HEK293 (cell line): ENCODE results near the gene ATP10A.

ENCODE experiments used
- CTCF ChIA-PET: fragments of 350-600 bp; formaldehyde crosslinking; extraction: SDS; loops from one replicate; lab custom pipeline; 2021; ENCODE audit warnings: antibody characterized with exemption; lab: Yijun Ruan, JAX
- POLR2A ChIA-PET: fragments of 300-600 bp; formaldehyde crosslinking; extraction: SDS; loops from one replicate; lab custom pipeline; 2020; ENCODE audit warnings: antibody characterized with exemption, inconsistent platforms; lab: Yijun Ruan, JAX
- H3K27ac ChIP-seq: fragments of 200-500 bp; sonication (Bioruptor generic); 2 replicates; pipeline ENCODE4 v1.5.1; 2014; ENCODE audit warnings: low read depth, low read length, control low read depth, inconsistent platforms; ENCODE audit errors: extremely low read depth
- H3K36me3 ChIP-seq, 2 experiments: fragments of 200-500 bp in 1 of 2; sonication (Bioruptor generic) in 1 of 2; 1 replicate in 1 of 2; 2 replicates in 1 of 2; pipeline ENCODE4 v1.5.1; 2014 to 2017; ENCODE audit warnings: inconsistent platforms in 2 of 2, low read length in 2 of 2; ENCODE audit not compliant: control insufficient read depth in 2 of 2, insufficient read depth in 1 of 2
- H3K4me1 ChIP-seq: fragments of 200-500 bp; sonication (Bioruptor generic); 2 replicates; pipeline ENCODE4 v1.5.1; 2014; ENCODE audit warnings: mild to moderate bottlenecking, low read length, inconsistent platforms; ENCODE audit not compliant: control insufficient read depth, insufficient read depth
- H3K4me3 ChIP-seq: 2 replicates; pipeline ENCODE4 v1.5.1; 2011; ENCODE audit warnings: low read depth, mild to moderate bottlenecking, control low read depth, low read length, moderate library complexity
- H3K9me3 ChIP-seq: fragments of 200-500 bp; sonication (Bioruptor generic); 2 replicates; pipeline ENCODE4 v1.5.1; 2014; ENCODE audit warnings: low read depth, low read length, inconsistent platforms; ENCODE audit not compliant: control insufficient read depth, insufficient read depth
- ZBTB6 ChIP-seq: fragments of 450-650 bp; formaldehyde crosslinking; IDR thresholded peaks from 2 replicates; pipeline ENCODE4 v1.5.1; 2017; ENCODE audit warnings: missing biosample characterization, missing genetic modification characterization
- ZBTB8A ChIP-seq: fragments of 450-650 bp; formaldehyde crosslinking; IDR thresholded peaks from 2 replicates; pipeline ENCODE4 v1.5.1; 2016; ENCODE audit warnings: missing biosample characterization, missing genetic modification characterization
- ZFHX2 ChIP-seq: fragments of 450-650 bp; formaldehyde crosslinking; conservative IDR thresholded peaks from 2 replicates; pipeline ENCODE4 v1.5.1; 2016; ENCODE audit warnings: missing biosample characterization, missing genetic modification characterization
- ZFP69B ChIP-seq: fragments of 450-650 bp; formaldehyde crosslinking; IDR thresholded peaks from 2 replicates; pipeline ENCODE4 v1.5.1; 2016; ENCODE audit warnings: missing biosample characterization, missing genetic modification characterization
- ZIC2 ChIP-seq: fragments of 450-650 bp; formaldehyde crosslinking; IDR thresholded peaks from 2 replicates; pipeline ENCODE4 v1.5.1; 2016; ENCODE audit warnings: missing biosample characterization, missing genetic modification characterization
- ZNF169 ChIP-seq: fragments of 450-650 bp; formaldehyde crosslinking; IDR thresholded peaks from 2 replicates; pipeline ENCODE4 v1.5.1; 2016; ENCODE audit warnings: missing biosample characterization, missing genetic modification characterization
- ZNF394 ChIP-seq: fragments of 450-650 bp; formaldehyde crosslinking; IDR thresholded peaks from 2 replicates; pipeline ENCODE4 v1.5.1; 2016; ENCODE audit warnings: missing biosample characterization, missing genetic modification characterization, mild to moderate bottlenecking, moderate library complexity, borderline replicate concordance
- ZNF707 ChIP-seq: fragments of 450-650 bp; formaldehyde crosslinking; IDR thresholded peaks from 2 replicates; pipeline ENCODE4 v1.5.1; 2016; ENCODE audit warnings: missing biosample characterization, missing genetic modification characterization
- ZNF830 ChIP-seq: fragments of 450-650 bp; IDR thresholded peaks from 2 replicates; pipeline ENCODE4 v1.5.0; 2018; ENCODE audit warnings: missing biosample characterization, missing genetic modification characterization, low read depth, mild to moderate bottlenecking, moderate library complexity
- TF ChIP-seq, protein P1 (sequence below): fragments of 450-650 bp; formaldehyde crosslinking; IDR thresholded peaks from 2 replicates; pipeline ENCODE4; 2016; ENCODE audit warnings: missing biosample characterization, missing genetic modification characterization
- TF ChIP-seq, protein P2 (sequence below): fragments of 450-650 bp; formaldehyde crosslinking; IDR thresholded peaks from 2 replicates; pipeline ENCODE4 v1.5.1; 2016; ENCODE audit warnings: missing biosample characterization, missing genetic modification characterization, borderline replicate concordance
- TF ChIP-seq, protein P3 (sequence below): fragments of 450-650 bp; formaldehyde crosslinking; IDR thresholded peaks from 2 replicates; pipeline ENCODE4 v1.5.1; 2017; ENCODE audit warnings: missing biosample characterization, missing genetic modification characterization

Gene ATP10A

GRCh38 chr15:25899870-25900269 is 36.7 kb upstream of the ATP10A start:
- TF ChIP-seq, protein P1, sequence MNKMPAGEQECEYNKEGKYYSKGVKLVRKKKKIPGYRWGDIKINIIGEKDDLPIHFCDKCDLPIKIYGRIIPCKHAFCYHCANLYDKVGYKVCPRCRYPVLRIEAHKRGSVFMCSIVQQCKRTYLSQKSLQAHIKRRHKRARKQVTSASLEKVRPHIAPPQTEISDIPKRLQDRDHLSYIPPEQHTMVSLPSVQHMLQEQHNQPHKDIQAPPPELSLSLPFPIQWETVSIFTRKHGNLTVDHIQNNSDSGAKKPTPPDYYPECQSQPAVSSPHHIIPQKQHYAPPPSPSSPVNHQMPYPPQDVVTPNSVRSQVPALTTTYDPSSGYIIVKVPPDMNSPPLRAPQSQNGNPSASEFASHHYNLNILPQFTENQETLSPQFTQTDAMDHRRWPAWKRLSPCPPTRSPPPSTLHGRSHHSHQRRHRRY (tag by site-specific recombination): no peak
- ChIA-PET CTCF (interaction anchor here (1.3 kb wide), 1 partner anchor 116 kb away, joined by 3 read pairs; no protein-coding TSS in a partner anchor), POLR2A (no interaction called here)
- Histone ChIP-seq H3K27ac (no peak overlapping the region), H3K36me3 (no peaks in the 10 kb centered on the region), H3K4me3 (no peak overlapping the region), H3K4me1 (no peaks in the 10 kb centered on the region), H3K9me3 (no peaks in the 10 kb centered on the region)

DNA sequence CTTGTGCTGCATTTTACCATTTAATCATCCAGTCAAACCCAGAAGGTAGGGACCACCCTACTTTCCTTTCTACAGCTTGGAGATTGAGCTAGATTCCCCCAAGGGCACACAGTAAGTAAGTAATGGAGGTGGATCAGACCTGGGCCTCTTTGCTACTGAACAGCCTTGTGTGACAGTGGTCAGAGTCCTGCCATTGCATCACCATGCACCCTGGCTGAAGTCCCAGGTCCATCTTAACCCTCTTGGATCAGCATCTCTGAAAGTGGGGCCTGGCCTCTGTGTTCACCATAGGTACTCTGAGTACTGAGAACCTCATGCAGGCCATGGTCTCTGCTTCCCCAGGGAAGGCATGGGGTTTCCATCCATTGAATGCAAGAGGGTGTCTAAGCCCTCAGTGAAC is 34.5 kb upstream of the ATP10A start:
- Histone ChIP-seq H3K36me3 (no peaks in the 10 kb centered on the region), H3K4me1 (no peaks in the 10 kb centered on the region), H3K9me3 (no peaks in the 10 kb centered on the region), H3K4me3 (no peak overlapping the region), H3K27ac (no peak overlapping the region)
- ChIA-PET POLR2A (no interaction called here), CTCF (no interaction called here)
- TF ChIP-seq ZBTB6 (no peak), ZNF707 (tag by site-specific recombination) (no peak), ZFP69B (no peak), ZNF169 (tag by site-specific recombination) (no peak), ZIC2 (tag by site-specific recombination) (no peak), ZNF394 (tag by site-specific recombination) (no peak), ZFHX2 (tag by site-specific recombination) (no peak), ZNF830 (tag by site-specific recombination) (no peak), ZBTB8A (no peak)
- TF ChIP-seq, protein P2, sequence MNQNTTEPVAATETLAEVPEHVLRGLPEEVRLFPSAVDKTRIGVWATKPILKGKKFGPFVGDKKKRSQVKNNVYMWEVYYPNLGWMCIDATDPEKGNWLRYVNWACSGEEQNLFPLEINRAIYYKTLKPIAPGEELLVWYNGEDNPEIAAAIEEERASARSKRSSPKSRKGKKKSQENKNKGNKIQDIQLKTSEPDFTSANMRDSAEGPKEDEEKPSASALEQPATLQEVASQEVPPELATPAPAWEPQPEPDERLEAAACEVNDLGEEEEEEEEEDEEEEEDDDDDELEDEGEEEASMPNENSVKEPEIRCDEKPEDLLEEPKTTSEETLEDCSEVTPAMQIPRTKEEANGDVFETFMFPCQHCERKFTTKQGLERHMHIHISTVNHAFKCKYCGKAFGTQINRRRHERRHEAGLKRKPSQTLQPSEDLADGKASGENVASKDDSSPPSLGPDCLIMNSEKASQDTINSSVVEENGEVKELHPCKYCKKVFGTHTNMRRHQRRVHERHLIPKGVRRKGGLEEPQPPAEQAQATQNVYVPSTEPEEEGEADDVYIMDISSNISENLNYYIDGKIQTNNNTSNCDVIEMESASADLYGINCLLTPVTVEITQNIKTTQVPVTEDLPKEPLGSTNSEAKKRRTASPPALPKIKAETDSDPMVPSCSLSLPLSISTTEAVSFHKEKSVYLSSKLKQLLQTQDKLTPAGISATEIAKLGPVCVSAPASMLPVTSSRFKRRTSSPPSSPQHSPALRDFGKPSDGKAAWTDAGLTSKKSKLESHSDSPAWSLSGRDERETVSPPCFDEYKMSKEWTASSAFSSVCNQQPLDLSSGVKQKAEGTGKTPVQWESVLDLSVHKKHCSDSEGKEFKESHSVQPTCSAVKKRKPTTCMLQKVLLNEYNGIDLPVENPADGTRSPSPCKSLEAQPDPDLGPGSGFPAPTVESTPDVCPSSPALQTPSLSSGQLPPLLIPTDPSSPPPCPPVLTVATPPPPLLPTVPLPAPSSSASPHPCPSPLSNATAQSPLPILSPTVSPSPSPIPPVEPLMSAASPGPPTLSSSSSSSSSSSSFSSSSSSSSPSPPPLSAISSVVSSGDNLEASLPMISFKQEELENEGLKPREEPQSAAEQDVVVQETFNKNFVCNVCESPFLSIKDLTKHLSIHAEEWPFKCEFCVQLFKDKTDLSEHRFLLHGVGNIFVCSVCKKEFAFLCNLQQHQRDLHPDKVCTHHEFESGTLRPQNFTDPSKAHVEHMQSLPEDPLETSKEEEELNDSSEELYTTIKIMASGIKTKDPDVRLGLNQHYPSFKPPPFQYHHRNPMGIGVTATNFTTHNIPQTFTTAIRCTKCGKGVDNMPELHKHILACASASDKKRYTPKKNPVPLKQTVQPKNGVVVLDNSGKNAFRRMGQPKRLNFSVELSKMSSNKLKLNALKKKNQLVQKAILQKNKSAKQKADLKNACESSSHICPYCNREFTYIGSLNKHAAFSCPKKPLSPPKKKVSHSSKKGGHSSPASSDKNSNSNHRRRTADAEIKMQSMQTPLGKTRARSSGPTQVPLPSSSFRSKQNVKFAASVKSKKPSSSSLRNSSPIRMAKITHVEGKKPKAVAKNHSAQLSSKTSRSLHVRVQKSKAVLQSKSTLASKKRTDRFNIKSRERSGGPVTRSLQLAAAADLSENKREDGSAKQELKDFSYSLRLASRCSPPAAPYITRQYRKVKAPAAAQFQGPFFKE (tag by site-specific recombination): no peak
- TF ChIP-seq, protein P3, sequence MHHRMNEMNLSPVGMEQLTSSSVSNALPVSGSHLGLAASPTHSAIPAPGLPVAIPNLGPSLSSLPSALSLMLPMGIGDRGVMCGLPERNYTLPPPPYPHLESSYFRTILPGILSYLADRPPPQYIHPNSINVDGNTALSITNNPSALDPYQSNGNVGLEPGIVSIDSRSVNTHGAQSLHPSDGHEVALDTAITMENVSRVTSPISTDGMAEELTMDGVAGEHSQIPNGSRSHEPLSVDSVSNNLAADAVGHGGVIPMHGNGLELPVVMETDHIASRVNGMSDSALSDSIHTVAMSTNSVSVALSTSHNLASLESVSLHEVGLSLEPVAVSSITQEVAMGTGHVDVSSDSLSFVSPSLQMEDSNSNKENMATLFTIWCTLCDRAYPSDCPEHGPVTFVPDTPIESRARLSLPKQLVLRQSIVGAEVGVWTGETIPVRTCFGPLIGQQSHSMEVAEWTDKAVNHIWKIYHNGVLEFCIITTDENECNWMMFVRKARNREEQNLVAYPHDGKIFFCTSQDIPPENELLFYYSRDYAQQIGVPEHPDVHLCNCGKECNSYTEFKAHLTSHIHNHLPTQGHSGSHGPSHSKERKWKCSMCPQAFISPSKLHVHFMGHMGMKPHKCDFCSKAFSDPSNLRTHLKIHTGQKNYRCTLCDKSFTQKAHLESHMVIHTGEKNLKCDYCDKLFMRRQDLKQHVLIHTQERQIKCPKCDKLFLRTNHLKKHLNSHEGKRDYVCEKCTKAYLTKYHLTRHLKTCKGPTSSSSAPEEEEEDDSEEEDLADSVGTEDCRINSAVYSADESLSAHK: no peak
